AG20443 (cell line): ENCODE results near the gene XCR1.
"Not testable (repeated sequence)": the region's sequence is repeated elsewhere in the genome, so short reads cannot be mapped to it uniquely, and the experiment has no call there.

ENCODE experiments used
- DNase-seq: peaks from one replicate; pipeline ENCODE4 v3.0.0; 2012; ENCODE audit warnings: low spot score, mixed read lengths

XCR1 gene

DNA sequence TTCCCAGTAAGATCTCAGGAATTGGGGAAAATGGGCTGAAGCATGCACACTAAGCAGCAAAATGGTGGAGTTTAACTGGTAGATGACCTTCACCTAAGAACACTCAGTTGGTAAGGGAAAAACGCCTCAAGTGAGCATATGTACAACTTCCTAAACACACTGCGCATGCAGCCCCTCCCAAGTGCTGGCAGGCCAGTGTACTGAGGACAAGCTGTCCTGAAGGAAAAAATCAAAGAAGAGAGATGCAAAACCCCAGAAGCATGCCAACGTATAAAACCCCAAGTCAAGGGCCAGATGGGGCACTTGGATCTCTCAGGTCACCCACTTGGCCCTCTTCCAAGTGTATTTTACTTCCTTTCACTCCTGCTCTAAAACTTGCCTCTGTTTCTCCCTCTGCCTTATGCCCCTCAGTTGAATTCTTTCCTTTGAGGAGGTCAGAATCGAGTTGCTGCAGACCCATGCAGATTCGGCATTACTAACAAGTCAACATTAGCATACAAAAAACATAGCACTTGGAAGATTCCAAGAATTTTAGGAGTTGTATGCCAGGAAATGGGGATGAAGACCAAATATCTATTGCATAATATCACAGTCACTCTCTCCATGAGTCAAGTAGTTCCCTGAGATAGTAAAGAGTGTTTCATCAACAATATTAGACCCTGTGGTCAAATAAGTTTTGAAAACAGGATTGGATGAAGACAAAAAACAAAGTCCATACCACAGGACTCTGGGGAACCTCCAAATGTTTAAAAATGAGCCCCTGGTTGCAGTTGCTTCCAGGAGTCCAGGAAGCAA lies 20.8 kb downstream of the XCR1 start:
- DNase-seq, result peak; percentile 73

DNA sequence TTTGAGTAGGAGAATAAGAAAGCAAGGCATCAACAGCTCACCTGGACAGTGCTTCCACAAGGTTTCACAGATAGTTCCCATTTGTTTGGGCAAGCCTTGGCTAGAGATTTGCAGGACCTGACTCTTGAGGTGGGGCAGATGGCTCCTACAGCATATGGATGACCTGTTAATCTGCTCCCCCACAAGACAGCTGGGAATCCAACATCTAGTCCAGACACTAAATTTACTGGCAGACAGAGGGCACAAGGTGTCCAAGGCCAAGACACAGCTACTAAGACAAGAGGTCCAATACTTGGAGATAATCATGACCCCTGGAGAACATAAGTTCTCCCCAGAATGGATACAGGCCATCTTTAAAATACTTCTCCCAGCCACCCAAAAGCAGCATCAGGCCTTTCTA lies 23.6 kb downstream of the XCR1 start:
- DNase-seq, result not testable (repeated sequence)

DNA sequence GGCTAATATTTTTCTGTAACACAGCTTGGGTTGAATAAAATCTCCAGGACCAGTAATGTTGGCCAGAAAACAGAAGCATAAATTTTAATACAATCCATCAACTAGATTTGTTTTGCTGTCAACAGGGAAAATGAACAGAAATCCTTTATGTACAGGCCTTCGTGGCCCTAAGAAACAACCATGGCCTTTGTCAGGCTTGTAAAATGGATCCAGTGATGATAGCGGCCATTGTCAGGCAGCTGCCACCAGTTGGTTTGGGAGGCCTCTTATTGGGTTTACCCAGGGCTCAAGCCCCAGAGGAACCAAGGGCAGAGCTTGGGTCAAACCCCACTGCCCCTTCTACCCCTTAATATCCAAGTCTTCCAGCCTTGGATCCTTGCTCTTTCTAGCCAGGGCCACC lies 26.1 kb downstream of the XCR1 start:
- no peak for DNase-seq

DNA sequence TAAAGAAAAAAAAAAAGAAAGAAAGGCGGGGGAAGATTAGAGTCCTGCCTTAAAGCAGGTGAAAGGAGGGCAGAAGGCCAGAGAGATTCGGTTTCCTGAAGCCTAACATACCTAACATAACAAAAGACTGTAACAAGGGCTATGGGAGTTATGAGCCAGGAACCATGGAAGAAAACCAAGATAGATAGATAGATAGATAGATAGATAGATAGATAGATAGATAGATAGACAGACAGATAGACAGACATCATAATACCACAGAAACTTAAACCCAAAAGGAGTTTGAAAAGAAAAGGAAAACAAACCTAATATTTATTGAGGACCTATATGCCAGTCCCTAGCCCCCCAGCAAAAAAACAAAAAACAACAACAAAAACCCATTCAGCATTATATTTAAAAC lies 29.3 kb downstream of the XCR1 start:
- no peak for DNase-seq

DNA sequence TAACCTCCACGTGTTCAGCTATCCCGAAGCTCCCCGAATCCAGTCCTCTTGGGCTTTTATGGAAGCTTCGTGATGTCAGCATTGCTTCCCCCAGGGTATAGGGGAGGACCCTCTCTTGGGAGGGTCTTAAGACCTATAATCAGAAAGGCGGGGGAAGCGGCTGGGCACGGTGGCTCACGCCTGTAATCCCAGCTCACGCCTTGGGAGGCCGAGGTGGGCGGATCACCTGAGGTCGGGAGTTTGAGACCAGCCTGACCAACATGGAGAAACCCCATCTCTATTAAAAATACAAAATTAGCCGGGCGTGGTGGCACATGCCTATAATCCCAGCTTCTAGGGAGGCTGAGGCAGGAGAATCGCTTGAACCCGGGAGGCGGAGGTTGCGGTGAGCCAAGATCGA lies 29.8 kb downstream of the XCR1 start:
- not testable (repeated sequence) for DNase-seq

DNA sequence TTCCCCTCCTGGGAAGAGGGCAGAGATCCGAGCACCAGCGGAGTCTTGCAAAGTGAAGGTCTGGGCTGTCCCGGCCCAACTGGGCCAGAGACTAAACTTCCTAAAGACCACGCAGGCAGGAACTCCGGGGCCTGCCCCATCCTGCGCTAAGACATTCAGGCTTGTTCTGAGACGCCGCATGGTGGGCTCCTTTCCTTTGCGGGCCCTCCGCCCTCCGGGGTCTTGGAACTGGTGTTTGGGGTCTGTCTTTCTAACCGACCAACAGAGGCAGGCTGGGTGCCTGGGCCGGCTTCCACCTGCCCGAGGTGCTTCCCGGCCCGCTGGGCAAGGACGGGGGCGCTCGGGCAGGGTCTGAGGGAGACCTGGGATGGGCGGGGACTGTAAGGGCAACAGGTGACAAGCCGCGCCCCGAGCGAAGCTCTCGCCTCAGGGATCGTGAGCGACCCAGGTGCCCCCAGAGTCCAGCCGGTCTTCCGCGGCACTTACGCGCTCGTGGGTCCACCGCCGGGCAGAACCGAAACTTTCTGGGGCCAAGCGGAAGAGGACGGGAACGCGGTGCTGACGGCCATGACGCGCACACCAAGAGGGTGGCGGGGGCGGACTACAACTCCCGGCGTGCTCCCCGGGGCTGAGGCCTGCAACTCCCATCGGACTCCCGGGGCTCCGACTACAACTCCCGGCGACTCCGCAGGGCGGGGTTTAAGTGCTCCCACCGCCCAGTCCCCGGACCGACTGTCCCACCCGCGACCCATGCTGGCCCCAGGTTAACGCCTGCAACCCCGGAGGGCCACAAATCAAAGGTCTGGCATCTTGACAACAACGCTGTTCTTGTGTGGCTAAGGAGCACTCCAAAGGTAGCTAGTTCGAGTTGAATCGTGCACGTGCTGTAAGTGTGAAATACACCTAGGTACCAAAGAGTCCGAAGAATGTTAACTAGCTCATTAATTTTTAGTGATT lies 31.8 kb downstream of the XCR1 start, which contains the start of gene FYCO1:
FYCO1 (minus strand) TSS at position 589 of the 957 bp plus-strand sequence. CDS start 10,914 bp downstream, outside the sequence.
- DNase-seq, result peak; percentile 97

DNA sequence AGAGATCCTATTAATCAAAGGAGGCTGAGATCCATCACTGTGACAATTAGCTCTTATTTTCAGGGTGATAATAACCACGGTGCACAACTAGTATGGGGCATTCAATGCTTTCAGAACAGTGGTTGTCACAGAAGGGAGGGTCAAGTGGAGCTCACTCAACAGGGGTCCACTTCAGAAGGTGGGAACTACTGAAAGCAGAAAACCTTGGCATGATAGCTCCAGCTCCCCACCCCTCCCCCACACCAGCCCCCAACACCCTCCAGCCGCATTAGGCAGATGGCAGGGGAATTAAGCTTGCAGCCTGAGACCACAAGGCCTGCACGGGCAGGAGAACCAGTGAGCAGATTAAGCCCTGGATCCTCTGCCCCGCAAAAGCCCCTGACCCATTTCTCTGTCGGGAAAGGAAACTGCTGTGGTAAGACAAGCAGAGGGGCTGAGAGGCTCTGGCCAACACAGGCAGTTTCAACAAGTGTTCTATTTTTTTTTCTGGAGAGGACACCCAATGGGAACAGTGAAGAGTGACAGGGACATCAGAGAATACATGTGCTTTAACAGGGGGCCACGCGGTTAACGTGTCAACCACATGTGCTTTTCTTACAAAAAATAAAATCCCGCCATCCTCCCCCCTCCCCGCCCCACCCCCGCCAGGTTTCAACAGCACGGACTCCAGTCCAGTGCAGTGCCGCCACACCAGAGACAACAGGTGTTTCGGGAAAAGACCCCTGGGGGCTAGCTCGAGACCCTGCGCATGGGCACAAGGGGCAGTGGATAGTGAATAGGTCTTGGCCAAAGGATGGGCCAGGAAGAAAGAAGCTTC lies 32.7 kb downstream of the XCR1 start:
- DNase-seq, result no peak

DNA sequence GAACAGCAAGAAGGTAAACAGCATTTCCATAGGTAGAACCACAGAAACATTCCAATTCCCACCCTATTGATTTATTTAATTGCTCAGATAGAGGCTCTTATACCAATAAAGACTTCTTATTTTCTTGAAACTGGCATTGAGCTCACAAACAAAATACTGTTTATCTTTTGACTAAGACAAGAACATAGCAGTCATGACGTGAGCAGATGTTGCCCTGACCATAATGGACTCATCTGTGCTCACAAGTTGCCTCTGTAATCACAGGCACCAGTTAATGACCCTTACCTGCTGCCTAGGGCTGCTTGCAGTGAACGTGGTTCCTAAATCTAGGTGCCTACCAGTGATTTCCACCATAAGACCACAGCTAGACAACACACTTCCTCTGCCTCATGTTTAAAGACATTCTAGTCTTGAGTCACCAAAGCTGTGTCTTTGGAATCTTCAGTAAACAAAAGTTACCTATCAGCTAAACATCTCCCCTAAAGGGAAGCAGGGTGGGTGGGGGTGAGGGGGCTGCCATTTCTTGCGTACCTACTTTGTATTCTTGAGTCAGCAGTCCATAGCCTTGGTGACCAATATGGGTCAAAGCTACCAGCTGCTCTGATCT lies 33.8 kb downstream of the XCR1 start:
- no peak for DNase-seq

DNA sequence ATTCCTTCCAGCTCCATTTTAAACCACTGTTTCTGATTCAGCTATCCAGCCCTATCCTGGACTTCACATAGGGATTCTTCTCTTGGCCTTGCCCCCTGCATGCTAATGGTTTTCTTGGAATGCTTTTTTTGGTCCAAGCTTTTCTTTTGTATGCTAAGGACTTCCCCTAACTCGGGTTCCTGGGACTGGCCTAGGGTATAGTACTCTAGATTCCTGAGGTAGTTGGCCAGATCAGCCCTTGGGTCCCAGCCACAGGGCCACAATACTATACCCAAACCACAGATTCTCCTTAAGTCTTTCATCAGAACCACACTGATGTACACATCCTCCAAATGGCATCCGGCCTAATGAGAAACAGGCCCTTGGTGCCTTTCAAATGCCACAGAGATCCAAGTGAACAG lies 34.5 kb downstream of the XCR1 start:
- DNase-seq, result peak; percentile 75

DNA sequence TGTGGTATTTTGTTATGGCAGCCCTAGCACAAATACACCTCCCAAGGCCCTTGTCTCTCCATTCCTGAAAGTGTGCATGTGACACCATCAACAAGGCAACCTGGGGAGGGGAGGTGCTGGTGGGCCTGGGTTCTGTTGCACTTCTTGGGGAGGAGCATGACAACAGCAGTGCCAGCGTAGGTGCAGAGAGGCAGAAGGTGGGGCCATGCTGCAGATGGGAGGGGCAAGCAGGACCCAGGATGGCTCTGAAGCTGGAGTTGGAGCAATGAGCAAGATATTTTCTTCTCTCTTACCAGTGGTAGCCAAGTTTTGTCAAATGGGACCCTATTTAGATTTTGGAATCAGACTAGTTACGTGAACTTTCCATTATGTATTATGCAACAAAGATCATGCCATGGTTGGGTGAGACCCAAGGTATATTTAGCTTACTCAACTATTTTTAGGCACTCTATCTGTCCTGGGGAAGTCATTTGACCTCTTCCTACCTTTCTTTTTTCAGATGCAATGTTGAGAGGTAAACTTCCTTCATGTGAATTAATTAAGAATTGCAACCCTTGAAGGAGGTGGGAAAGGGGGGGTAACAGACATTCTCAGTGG lies 35.1 kb downstream of the XCR1 start:
- DNase-seq, result no peak

DNA sequence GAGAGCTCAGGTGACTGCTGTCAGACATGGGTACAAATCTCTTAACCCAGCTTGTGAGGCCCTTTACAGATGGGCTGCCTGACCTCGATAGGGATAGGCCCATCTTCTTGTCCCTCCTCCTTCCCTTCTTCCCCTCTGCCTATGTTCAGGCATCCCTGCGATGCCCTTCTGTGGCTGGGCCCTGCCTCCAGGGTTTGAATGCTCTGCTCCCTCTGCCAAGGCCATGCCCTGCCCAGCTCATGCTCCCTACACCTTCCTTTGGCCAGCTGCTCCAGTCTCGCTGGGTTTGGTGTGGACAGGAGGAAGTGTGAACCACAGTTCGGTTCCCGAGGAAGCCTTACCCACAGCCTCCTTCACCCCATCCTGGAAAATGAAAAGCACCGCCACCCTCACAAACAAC lies 35.9 kb downstream of the XCR1 start:
- DNase-seq, result no peak

DNA sequence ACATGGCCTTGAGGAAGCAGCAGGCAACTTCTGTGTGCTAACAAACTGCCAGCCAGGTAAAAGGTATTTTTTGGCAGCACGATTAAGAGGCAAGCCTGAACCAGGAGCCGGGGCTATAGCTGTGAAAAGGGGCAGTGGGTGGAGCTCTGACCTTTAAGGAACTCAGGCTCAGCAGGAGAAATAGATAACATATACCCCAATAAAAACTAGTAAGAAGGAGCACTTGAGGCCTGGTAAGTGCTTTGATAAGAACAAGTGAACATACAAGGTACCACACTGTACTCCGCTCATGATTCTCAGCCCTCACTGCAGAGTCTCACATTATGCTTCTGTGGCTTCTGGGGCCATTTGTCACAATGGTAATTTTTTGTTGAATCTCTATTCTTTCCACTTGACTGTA lies 37.1 kb downstream of the XCR1 start:
- DNase-seq, result no peak

DNA sequence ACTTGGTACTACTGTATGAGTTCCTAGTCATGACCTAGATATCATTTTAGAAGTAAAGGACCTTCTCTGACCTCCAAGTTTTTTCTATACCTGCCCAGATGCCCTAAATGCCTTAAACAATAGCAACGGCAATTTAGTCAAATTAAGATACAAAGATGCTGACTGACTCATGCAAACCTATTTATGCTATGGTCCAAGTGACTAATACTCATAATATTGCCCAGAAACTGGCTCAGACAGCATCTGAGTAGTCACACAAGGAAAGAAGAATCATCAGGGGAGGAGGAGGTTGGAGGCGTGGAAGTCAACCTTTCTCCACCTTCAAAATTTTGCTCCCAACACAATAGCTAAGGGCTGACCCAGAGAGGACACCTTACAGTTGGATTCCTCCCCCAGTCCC lies 38.5 kb downstream of the XCR1 start:
- peak; percentile 68 for DNase-seq

DNA sequence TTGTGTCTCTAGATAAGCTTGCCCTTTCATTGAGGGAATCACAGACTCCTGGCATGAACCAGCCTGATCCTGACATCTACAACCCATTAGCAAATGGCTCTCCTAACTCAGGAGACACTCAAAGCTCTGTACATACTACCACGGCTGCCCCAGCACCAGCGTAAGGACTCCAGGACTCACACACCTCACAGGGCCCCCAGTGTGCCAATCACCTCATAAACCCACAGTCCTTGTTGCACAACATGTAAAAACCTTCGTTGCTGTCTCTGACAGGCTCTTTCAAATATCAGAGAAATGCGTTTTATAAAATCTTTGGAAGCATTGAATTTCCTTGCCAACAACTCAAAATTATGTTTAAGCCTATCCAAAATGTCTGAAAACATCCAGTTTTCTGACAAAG lies 38.9 kb downstream of the XCR1 start:
- DNase-seq, result no peak

DNA sequence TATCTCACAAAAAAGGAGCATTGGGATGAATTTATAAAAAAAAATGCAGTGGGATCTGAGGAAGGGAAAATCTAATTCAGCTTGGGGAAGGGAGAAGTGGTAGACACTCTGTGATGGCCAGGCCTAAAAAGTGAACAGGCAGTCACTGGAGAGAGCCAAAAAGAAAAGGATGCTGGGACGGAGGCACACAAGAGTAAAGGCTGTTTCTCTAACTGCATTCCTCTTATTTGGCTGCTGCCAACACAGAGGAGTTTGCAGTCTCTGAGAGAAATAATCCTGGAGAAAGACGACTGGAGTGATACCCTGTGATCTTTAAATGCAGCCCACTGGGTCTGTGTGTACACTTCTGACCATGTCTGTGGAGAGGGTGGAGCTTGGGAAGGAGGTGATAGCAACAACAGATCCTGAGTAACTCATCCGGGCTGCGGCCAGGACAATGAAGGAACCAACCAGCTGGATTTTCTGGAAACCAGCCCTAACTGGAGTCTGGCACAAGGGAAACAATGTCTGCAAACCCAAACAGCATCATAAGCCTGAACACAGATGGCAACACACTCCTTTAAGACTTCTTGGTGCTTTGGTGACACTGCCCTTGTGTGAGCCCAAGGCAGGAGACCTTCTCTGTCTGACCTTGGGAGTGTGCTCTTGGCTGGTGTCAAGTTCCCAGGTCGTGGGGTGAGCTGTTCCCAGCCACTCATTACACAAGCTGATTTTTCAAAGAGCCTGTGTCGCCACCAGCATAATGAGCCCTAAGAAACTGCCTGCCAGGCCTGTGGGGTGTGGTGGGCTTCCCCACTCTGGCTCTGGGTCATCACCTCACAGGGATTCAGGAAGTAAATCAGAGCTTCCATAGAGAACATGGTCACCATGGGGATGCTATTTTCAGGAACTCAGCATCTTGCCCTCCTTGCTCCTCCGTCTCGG lies 39.7 kb downstream of the XCR1 start:
- peak; percentile 61 for DNase-seq

DNA sequence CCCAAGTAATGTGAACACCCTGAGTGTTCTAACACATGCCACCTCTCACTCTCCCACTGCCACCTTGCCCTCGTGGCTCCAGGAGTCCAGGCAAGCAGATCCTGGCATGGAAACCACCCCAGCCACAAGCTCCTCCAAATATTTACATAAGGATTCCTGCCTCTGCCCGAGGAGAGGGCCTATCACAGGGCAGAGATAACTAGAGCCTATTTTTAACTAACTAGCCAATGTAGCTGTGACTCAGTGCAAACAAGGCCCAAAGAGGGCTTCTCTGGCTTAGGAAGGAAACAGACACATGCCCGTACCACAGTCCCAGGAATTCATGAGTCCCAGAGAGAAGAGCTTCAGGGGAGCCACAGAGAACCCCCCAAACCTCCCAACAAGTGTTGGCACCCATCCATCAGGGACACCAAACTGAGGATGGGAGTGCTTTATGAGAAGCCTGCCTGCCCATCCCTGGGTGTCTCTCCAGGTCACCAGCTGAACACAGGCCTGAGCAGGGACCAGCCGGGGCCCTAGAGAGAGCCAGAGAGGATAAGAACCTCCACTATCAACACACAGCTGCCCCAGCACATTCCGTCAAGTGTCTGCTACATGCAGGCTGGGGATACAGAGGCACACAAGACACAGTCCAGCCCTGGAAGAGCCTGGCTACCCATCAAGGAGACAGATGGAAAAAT lies 40.8 kb downstream of the XCR1 start:
- peak; percentile 74 for DNase-seq

DNA sequence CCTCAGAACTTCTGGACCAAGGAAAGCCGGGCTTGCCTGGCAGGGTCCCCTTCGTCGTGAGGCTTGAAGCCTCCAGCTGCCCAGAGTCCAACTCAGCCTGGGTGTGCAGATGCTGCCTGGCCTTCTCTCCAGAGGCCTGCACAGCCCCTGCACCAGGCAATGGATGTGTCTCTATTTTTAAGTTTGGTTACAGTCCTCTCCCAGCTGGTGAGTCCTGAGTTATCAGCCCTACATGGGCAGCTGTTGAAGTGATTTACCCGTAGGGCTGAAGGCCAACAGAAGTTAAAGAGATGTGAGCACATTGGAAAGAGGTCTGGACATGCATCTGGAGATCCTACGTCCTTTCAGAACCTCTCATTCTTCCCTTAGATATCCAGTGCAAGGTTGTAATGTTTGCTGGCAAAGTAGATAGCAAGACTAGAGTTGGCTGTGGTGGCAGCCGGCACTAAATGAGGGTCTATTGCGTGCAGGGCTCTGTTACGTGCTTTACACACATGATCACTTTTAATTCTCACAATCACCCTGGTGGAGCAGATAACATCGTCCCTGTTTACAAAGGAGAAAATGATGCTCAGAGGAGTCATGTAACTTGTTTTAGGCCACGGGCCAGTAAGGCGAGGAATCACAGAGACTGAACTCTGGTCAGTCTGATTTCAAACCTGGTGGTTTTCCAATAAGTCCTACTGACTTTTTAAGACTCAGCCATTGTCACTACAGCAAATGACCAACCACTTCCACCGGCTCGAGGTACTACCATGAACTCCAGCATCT lies 41.6 kb downstream of the XCR1 start:
- DNase-seq, result peak; percentile 32
